Vagina (tissue), 2 donors: Measurements from ENCODE around the gene MAP2K2.

Experiments
- POLR2A ChIP-seq, 2 donors: fragments of 450-650 bp; IDR thresholded peaks; one replicate each; pipeline ENCODE4 v1.6.1; 2017; ENCODE audit warnings: antibody characterized with exemption in 2 of 2, mild to moderate bottlenecking in 2 of 2, moderate library complexity in 2 of 2
- POLR2AphosphoS5 ChIP-seq, 2 donors: sonication (generic); formaldehyde crosslinking; IDR thresholded peaks; one replicate each; pipeline ENCODE4 v1.9.0; 2017; ENCODE audit warnings: antibody characterized with exemption in 2 of 2, mild to moderate bottlenecking in 2 of 2, low read depth in 1 of 2; ENCODE audit not compliant: insufficient read depth in 1 of 2
- TF ChIP-seq, protein P1 (sequence below), 3 experiments: fragments of 450-650 bp in 2 of 3; fragments of 200-600 bp in 1 of 3; sonication (generic) in 1 of 3; IDR thresholded peaks; one replicate each; pipeline ENCODE4 v1.5.1; 2017 to 2019; ENCODE audit warnings: antibody characterized with exemption in 3 of 3, mild to moderate bottlenecking in 2 of 3, moderate library complexity in 2 of 3

DNA sequence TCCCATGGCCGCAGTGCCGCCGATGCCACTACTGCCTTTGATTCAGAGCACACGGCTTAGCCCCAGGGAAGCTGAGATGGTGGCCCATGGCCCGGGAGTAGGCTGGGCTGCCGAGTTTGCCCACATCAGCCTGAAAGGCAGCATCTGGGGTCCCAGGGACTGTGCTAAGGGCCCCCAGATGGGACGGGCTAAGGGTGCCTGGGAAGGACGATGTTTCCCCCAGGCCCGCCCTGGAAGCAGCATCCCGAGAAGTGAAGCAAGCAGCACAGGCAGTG lies 22.5 kb downstream of the MAP2K2 start:
- TF ChIP-seq, protein P1, sequence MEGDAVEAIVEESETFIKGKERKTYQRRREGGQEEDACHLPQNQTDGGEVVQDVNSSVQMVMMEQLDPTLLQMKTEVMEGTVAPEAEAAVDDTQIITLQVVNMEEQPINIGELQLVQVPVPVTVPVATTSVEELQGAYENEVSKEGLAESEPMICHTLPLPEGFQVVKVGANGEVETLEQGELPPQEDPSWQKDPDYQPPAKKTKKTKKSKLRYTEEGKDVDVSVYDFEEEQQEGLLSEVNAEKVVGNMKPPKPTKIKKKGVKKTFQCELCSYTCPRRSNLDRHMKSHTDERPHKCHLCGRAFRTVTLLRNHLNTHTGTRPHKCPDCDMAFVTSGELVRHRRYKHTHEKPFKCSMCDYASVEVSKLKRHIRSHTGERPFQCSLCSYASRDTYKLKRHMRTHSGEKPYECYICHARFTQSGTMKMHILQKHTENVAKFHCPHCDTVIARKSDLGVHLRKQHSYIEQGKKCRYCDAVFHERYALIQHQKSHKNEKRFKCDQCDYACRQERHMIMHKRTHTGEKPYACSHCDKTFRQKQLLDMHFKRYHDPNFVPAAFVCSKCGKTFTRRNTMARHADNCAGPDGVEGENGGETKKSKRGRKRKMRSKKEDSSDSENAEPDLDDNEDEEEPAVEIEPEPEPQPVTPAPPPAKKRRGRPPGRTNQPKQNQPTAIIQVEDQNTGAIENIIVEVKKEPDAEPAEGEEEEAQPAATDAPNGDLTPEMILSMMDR (IDR thresholded peaks at IDR 0.05), result no peak
- TF ChIP-seq POLR2A (IDR thresholded peaks at IDR 0.05), result no peak
- no peak for TF ChIP-seq POLR2AphosphoS5 (IDR thresholded peaks at IDR 0.05; ENCODE audit: insufficient read depth in 1 of 2, low read depth in 1 of 2)
